ENCODE results near the gene CD99.
"Not testable (repeated sequence)": the region's sequence is repeated elsewhere in the genome, so short reads cannot be mapped to it uniquely, and the experiment has no call there.

CD99 gene, protein sequence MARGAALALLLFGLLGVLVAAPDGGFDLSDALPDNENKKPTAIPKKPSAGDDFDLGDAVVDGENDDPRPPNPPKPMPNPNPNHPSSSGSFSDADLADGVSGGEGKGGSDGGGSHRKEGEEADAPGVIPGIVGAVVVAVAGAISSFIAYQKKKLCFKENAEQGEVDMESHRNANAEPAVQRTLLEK
- total RNA-seq, result 125 to 130 reads per million in 2 donors

DNA sequence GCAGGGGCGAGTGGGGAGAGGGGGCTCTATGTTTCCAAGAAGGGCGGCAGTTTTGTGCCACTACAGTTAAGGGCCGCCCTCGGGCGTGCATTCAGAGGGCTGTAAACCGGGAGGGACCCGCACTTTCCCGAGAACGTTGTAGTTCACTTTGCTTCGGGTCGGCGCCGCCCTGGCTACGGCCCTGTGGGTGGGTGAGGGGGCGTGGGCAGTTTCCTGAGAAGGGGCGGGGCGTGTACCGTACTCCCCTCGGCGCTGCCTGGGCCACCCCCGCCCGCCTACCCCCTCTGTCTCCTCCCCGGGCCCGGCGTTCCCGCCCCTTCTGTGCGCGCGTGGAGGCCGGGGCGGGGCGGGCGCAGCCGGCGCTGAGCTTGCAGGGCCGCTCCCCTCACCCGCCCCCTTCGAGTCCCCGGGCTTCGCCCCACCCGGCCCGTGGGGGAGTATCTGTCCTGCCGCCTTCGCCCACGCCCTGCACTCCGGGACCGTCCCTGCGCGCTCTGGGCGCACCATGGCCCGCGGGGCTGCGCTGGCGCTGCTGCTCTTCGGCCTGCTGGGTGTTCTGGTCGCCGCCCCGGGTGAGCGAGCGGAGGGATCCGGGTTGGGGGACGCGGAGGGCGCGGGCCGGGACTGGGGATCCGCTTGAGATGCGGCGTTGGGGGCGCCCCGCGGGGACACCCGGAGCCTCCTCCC, at the start of gene CD99:
Gene CD99, plus strand, starts transcription at position 440 of the 687 bp plus-strand sequence. Its CDS starts 66 bp downstream, at position 506.
- peak; percentile 78 to 97 (median 89) for DNase-seq

DNA sequence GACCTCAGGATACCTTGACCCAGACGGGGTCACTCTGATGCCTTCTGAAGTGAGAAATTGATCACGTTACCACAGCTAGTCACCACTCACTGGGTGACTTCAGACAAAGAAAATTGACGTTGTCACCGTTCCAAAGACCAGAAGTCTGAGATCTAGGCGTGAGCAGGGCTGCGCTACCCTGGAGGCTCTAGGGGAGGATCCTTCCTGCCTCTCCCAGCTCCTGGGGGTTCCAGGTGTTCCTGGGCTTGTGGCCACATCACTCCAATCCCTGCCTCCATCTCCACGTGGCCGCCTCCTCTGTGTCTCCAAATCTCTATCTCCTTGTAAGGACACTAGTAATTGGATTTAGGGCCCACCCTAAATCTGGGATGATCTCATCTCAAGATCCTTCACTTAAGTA, 48.9 kb upstream of the CD99 start:
- no peak for DNase-seq

DNA sequence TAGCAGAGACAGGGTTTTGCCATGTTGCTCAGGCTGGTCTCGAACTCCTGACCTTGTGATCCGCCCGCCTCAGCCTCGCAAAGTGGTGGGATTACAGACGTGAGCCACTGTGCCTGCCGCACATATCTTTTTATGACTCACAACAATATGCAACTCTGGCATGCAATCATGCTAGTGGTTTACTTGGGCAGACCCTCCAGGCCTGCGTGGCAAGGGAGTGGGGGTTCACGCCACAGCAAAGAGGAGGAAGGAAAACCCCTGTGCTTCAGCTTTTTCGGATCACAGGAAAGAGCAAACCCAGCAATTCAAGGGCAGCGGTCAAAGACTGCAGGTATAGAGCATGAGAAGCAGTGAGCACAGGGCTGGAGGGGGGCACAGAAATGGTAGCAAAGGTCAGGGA, 48.3 kb upstream of the CD99 start:
- peak in 1 of 5 experiments; percentile 31 for DNase-seq

GRCh38 chrX:2643880-2644279, 47.2 kb upstream of the CD99 start:
- DNase-seq, result no peak

- no peak for DNase-seq
These were observed 45.5 kb upstream of the CD99 start for GRCh38 chrX:2645563-2645962.

DNA sequence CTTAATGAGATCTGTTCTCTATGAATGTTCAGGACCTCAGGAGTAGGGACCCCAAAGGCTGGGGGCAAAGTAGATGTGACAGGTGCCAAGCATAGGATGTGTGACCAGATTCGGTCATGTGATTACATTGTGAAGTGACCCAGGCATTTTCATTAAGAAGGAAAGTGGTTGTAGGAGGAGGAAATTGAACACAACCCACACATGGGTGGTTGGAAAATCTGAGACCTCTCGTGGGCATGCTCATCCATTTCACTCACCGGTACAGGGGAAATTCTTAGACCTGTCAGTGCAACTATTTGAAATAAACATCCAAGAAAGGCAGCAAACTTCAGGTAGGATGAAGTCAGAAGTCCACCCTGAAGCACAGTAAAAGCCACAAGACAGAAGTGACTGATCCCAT, 43.5 kb upstream of the CD99 start:
- no peak for DNase-seq

GRCh38 chrX:2650037-2650436, 41.1 kb upstream of the CD99 start:
- no peak for DNase-seq

GRCh38 chrX:2650865-2651264, 40.2 kb upstream of the CD99 start:
- no peak for DNase-seq

GRCh38 chrX:2652106-2652505, 39.0 kb upstream of the CD99 start:
- no peak for DNase-seq

DNA sequence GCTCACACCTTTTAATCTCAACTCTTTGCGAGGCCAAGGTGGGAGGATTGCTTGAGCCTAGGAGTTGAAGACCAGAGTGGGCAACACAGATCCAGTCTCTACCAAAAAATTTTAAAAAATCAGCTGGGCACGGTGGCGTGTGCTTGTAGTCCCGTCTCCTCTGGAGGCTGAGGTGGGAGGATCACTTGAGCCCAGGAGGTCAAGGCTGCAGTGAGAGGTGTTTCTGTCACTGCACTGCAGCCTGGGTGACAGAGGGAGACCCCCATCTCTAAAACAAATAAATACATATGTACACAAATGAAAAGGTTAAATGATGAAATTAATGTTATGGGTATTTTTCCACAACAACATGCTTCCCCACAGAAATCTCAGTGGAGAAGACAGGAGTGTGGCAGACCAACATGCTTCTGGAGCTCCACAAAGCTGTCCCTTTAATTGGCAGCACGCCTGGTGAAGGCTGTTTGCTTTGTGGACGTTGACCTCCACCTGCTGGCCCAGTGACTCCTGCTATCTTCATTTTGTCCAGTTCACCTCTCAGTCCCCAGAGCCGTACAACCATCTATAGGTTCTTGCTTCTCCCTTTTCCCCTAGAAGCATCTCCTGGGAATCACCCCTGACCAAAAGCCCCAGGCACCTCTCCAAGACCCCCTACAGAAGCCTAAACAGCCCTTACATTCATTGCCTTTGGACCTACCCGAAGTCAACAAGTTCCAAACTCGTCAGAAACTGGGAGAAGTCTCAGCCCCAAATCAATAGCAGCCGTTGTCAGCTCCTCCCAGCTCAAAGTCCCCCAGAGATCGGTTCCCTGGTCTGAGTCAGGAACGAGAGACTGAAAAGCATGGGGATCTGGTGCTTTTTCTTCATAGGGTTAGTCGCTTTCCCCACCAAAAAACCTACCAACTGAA, 36.4 kb upstream of the CD99 start:
- DNase-seq, result no peak

GRCh38 chrX:2656257-2656836, 34.7 kb upstream of the CD99 start:
- DNase-seq, result no peak

DNA sequence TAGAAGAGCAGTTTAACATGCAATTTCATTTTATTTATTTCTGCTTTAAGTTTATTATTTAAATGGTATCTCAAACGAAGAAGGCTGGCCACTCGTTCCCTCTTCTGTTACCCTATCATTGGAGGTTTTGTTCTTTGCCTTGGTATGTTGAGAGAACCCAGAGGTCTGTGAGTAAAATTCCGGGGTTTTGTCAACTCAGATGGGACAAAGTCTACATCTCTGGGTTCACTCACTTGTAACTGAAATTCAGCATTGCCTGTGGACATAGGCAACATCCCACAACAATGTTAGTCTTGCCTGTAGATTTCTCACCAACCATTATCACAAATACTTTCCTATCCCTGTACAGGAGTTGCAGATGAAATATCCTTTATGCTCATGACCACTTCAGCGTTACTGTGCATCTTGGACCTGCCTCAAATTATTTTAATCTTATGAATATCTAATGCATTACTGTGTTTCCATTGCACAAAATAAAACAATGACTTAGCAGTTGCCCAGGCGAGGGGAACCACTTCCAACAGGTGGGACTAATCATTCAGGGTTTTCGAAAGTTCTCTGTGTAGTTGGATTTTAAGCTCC, 33.5 kb upstream of the CD99 start:
- DNase-seq, result no peak

- no peak for DNase-seq
These were observed 32.4 kb upstream of the CD99 start for GRCh38 chrX:2658585-2659292.

DNA sequence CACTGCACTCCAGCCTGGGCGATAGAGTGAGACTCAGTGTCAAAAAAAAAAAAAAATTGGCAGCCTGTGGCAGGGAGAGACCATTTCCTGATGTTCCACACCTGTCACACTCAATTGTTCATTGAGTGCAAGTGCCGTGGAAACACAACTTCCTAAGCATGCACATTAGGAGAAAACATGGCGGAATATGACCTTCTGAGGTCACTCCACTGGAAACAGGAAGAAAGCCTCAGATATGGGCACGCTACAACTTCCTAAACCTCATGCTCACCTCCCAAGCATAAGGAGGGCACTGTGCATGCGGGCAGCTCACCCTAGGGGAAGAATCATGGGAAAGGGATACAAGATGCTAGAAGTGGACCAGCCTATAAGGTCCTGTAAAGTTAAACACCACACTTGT, 28.5 kb upstream of the CD99 start:
- DNase-seq, result no peak

DNA sequence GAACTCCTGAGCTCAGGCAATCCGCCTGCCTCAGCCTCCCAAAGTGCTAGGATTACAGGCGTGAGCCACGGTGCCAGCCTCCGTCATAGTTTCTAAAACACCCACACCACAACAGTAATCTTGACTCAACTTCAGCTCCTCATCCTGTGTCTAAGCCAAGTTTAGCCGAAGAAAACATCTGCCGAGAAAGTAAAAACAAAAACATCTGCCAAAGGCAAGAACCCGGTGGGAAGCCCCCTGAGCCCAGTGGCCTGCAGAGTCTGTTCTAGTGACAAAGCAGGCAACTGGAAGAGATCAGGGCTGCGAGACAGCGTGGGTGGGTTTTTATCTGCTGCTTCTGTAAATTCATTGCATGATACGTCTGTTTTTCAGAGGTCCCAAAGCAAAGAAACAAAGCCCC, 26.6 kb upstream of the CD99 start:
- DNase-seq, result peak in 1 of 5 experiments; percentile 49

DNA sequence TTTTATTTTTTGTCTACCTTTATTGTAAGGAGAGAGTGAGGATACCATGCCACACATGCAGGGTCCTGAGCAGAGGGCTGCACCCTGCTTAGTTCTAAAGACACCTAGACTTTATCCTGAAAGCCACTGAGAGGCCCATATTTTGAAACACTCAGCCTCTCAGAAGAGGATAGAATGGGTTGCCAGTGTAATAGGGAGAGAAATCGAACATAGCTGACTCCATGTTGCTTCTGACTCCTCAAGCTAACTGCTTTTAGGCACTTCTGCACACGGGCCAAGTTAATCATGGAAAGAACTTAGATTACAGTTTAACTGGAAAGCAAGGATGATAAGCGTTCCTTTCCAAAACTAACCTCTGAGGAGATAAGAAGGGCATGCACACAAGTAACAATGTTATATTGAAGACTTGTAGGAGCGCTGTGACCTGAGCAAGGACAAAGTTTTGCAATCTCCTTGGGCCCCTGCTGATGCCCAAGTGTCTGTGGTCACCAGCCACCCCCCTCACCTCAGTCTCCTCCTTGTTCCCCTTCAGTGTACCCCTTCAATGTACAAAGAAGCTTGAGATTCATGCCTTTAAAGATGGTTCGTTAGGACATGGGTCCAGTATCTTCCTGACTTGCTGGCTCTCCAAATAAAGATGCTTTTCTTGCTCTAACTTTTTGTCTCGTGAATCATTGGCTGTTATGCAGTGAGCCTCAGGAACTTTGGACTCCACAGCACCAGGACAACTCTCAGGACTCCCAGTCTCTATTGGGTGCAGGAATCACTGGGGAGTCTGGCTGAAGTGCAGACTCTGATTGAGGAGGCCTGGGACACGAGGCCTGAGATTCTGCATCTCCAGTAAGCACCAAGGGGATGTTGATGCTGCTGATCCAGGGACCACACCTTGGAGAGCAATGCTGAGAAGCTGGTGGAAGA, 25.4 kb upstream of the CD99 start:
- no peak for DNase-seq

DNA sequence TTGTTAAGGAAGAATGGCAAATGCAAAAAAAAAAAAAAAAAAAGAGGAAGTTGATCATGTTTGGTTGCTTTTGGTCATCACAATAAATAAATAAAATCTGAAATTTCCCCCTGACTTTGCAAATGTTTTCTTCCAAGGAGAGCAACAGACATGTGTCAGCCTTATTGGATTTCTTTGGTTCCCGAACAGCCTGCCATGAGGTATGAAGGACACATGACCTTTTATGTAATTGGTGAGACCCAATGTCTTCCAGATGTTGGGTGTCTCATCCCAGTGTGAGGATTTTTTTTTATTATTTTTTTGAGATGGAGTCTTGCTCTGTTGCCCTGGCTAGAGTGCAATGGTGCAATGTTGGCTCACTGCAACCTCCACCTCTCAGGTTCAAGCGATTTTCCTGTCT, 24.6 kb upstream of the CD99 start:
- no peak for DNase-seq

- no peak for DNase-seq
These were observed 20.1 kb upstream of the CD99 start for GRCh38 chrX:2670978-2671377.

DNA sequence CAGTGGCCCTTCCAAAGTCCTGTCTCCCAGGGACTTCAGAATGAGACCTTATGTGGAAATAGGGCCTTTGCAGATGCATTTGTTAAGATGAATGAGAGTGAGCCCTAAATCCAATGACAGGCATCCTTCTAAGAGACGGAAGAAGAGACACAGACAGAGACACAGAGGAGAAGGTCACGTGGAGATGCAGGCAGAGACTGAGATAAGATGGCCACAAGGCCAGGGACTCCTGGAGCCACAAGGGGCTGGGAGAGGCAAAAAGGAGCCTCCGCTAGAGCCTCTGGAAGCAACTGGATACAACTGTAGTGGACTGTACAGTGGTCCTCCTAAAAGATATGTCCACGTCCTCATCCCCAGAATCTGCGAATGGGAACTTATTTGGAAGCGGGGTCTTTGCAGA, 19.0 kb upstream of the CD99 start:
- DNase-seq, result no peak

- DNase-seq, result no peak
These were observed 17.5 kb upstream of the CD99 start for GRCh38 chrX:2673611-2674010.

GRCh38 chrX:2675657-2676200, 15.4 kb upstream of the CD99 start:
- not testable (repeated sequence) for DNase-seq
